ENCODE data around the gene PATL1. TPM values are rescaled to one million over a fixed set of nuclear protein-coding genes. Genes with fewer than 3 reads are reported as not detected.
"Not testable (repeated sequence)": the region's sequence is repeated elsewhere in the genome, so short reads cannot be mapped to it uniquely, and the experiment has no call there.

Gene PATL1
- total and polyA plus RNA-seq, 2 donors (not counting 1 experiment from before 2014, with no cell fraction given), result 40.8 to 45.0 TPM

DNA sequence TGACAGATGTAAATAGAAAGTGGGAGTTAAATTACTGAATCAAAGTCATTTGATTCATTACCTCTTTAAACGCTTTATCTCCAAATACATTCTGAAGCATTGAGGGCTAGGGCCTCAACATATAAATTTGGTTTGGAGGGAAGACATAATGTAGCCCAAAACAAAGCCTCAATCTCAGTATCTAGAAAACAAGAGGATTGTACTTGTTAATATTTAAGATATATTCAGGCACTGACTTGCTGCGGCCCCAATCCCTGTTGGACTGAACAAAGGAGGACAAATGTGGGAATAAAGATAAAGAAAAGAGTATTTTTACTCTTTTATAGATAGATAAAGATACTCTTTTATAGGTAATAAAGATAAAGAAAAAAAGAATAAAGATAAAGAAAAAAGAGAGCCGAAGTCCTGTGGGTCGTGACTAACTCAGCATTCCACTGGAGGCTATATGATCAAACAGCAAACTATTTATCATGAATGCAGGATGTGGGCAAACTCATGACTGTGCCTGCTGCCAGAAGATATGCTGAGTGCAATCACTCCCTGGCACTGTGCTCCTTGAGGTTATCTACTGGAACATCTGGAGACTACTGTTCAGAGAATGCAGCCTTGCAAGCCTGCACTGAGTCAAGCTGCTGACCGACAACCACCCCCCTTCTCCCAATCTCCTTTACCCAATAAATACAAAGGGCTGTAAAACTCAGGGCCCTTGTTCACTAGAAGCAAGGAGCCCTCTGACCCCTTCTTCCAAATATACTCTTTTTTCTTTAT is 37.9 kb upstream of the PATL1 start:
- H3K36me3 ChIP-seq (replicated peaks in 1 of 2; ENCODE audit: control extremely low read depth in 1 of 2, control insufficient read depth in 1 of 2, extremely low read depth in 1 of 2, insufficient read depth in 2 of 2, low read length in 1 of 2), result no peaks in the 10 kb centered on the region
- no peaks in the 10 kb centered on the region for H3K9me3 Mint-ChIP-seq (ENCODE audit: insufficient read depth)
- no peaks in the 10 kb centered on the region for H3K79me2 ChIP-seq (ENCODE audit: control insufficient read depth, insufficient read depth, low read length)
- H3K4me3 ChIP-seq (ENCODE audit: control extremely low read depth in 1 of 5, extremely low read depth in 1 of 5, insufficient read depth in 1 of 5, low read depth in 2 of 5, low read length in 4 of 5), result no peak overlapping the region
- POLR2A ChIA-PET, result no interaction called here
- H3K4me1 Mint-ChIP-seq, result no peaks in the 10 kb centered on the region
- TF ChIP-seq, protein P1, sequence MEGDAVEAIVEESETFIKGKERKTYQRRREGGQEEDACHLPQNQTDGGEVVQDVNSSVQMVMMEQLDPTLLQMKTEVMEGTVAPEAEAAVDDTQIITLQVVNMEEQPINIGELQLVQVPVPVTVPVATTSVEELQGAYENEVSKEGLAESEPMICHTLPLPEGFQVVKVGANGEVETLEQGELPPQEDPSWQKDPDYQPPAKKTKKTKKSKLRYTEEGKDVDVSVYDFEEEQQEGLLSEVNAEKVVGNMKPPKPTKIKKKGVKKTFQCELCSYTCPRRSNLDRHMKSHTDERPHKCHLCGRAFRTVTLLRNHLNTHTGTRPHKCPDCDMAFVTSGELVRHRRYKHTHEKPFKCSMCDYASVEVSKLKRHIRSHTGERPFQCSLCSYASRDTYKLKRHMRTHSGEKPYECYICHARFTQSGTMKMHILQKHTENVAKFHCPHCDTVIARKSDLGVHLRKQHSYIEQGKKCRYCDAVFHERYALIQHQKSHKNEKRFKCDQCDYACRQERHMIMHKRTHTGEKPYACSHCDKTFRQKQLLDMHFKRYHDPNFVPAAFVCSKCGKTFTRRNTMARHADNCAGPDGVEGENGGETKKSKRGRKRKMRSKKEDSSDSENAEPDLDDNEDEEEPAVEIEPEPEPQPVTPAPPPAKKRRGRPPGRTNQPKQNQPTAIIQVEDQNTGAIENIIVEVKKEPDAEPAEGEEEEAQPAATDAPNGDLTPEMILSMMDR (IDR thresholded peaks at IDR 0.05), result no peak
- no peak for TF ChIP-seq EZH2 (IDR thresholded peaks at IDR 0.05; ENCODE audit: borderline replicate concordance, insufficient read depth, low read depth, low read length, poor library complexity, severe bottlenecking)
- intact Hi-C loops (cut with micrococcal nuclease), result no loop called here
- no peaks in the 10 kb centered on the region for H4K20me1 ChIP-seq (ENCODE audit: control insufficient read depth, insufficient read depth, low read length, poor library complexity, severe bottlenecking)
- peaks cover 33% of the 10 kb centered on the region for H3K27me3 Mint-ChIP-seq
- no peaks in the 10 kb centered on the region for H3K9me3 ChIP-seq (ENCODE audit: control extremely low read depth in 1 of 3, control insufficient read depth in 2 of 3, insufficient read depth in 1 of 3, low read length in 2 of 3)
- H2AFZ ChIP-seq (ENCODE audit: insufficient read depth, low read depth, low read length, poor library complexity, severe bottlenecking), result no peak overlapping the region
- H3K9ac ChIP-seq (ENCODE audit: low read length), result no peak overlapping the region
- H3K4me2 ChIP-seq (replicated peaks; ENCODE audit: low read depth, low read length, poor library complexity, severe bottlenecking), result no peak overlapping the region
- DNase-seq (no peak), ATAC-seq (ENCODE audit: low read depth) (no peak)
- H3K27ac ChIP-seq (ENCODE audit: low read length in 2 of 2), result no peak overlapping the region
- no peaks in the 10 kb centered on the region for H3K4me1 ChIP-seq (ENCODE audit: control insufficient read depth in 2 of 2, insufficient read depth in 2 of 2, low read length in 2 of 2)
- H3K27ac Mint-ChIP-seq, result no peak overlapping the region
- peaks cover 0 to 8% (median 2%) of the 10 kb centered on the region in 4 experiments for H3K27me3 ChIP-seq (replicated peaks in 1 of 4; ENCODE audit: control extremely low read depth in 1 of 4, control insufficient read depth in 3 of 4, insufficient read depth in 4 of 4, low read length in 3 of 4)
- WGBS (ENCODE audit: insufficient coverage), result 73% methylated on average over 2 of the region's 5 CpGs
- CTCF ChIA-PET, result no interaction called here
- H3K4me3 Mint-ChIP-seq, result no peak overlapping the region

DNA sequence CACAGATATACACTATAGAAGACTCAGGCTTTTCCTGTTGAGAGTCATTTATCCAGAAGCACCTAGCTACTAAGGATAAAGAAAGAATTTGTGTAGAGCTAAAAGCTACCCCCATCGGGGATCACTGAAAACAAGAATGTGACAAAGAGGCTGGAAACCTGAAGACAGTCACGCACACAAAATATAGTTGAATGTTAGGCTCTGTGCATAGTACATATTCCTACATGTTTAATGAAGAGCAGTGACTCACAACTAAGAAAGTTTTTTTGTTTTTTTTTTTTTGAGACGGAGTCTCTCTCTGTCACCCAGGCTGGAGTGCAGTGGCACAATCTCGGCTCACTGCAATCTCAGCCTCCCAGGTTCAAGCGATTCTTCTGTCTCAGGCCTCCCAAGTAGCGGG is 36.5 kb upstream of the PATL1 start:
- H3K4me3 Mint-ChIP-seq, result no peak overlapping the region

DNA sequence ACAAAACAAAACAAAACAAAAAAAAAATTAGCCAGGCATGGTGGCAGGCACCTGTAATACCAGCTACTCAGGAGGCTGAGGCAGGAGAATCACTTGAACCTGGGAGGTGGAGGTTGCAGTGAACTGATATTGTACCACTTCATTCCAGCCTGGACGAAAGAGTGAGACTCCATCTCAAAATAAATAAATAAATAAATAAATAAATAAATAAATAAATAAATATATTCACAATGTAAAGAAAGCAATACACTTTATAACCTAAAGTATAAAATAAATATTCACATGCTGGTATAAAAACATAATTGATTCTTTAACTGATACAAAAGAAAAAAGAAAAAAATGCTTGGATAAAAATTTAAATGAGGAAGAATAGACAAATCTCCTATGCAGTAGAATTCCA is 34.7 kb upstream of the PATL1 start:
- ATAC-seq (ENCODE audit: low read depth); H3K36me3 ChIP-seq (replicated peaks in 1 of 2; ENCODE audit: control extremely low read depth in 1 of 2, control insufficient read depth in 1 of 2, extremely low read depth in 1 of 2, insufficient read depth in 2 of 2, low read length in 1 of 2); H3K27ac ChIP-seq (ENCODE audit: low read length in 2 of 2); H3K4me3 Mint-ChIP-seq; H3K9me3 ChIP-seq (ENCODE audit: control extremely low read depth in 1 of 3, control insufficient read depth in 2 of 3, insufficient read depth in 1 of 3, low read length in 2 of 3); H2AFZ ChIP-seq (ENCODE audit: insufficient read depth, low read depth, low read length, poor library complexity, severe bottlenecking); H3K4me2 ChIP-seq (replicated peaks; ENCODE audit: low read depth, low read length, poor library complexity, severe bottlenecking); H3K4me1 ChIP-seq (ENCODE audit: control insufficient read depth in 2 of 2, insufficient read depth in 2 of 2, low read length in 2 of 2); H3K79me2 ChIP-seq (ENCODE audit: control insufficient read depth, insufficient read depth, low read length); POLR2A ChIA-PET; H3K4me1 Mint-ChIP-seq; CTCF ChIA-PET; intact Hi-C loops (cut with micrococcal nuclease); H3K27me3 ChIP-seq (replicated peaks in 1 of 4; ENCODE audit: control extremely low read depth in 1 of 4, control insufficient read depth in 3 of 4, insufficient read depth in 4 of 4, low read length in 3 of 4); H3K9ac ChIP-seq (ENCODE audit: low read length); H3K27ac Mint-ChIP-seq; H3K4me3 ChIP-seq (ENCODE audit: control extremely low read depth in 1 of 5, extremely low read depth in 1 of 5, insufficient read depth in 1 of 5, low read depth in 2 of 5, low read length in 4 of 5); DNase-seq; H3K9me3 Mint-ChIP-seq (ENCODE audit: insufficient read depth); H4K20me1 ChIP-seq (ENCODE audit: control insufficient read depth, insufficient read depth, low read length, poor library complexity, severe bottlenecking): not testable (repeated sequence)
- peaks cover 31% of the 10 kb centered on the region for H3K27me3 Mint-ChIP-seq
- no CpG with 5 or more reads among the region's 1 CpG for WGBS (ENCODE audit: insufficient coverage)

More for the DNA sequence above, 36.5 kb upstream of the PATL1 start:
- intact Hi-C loops (cut with micrococcal nuclease), result no loop called here
- H3K79me2 ChIP-seq (ENCODE audit: control insufficient read depth, insufficient read depth, low read length), result no peaks in the 10 kb centered on the region
- WGBS (ENCODE audit: insufficient coverage), result 100% methylated on average over 4 of the region's 6 CpGs
- no peak for ATAC-seq (ENCODE audit: low read depth)
- Mint-ChIP-seq H3K27ac (no peak overlapping the region), H3K27me3 (peaks cover 33% of the 10 kb centered on the region), H3K9me3 (ENCODE audit: insufficient read depth) (no peaks in the 10 kb centered on the region), H3K4me1 (no peaks in the 10 kb centered on the region)
- ChIA-PET CTCF (no interaction called here), POLR2A (no interaction called here)
- H3K4me1 ChIP-seq (ENCODE audit: control insufficient read depth in 2 of 2, insufficient read depth in 2 of 2, low read length in 2 of 2), result no peaks in the 10 kb centered on the region
- DNase-seq, result no peak
- no peaks in the 10 kb centered on the region for H3K36me3 ChIP-seq (replicated peaks in 1 of 2; ENCODE audit: control extremely low read depth in 1 of 2, control insufficient read depth in 1 of 2, extremely low read depth in 1 of 2, insufficient read depth in 2 of 2, low read length in 1 of 2)
- H4K20me1 ChIP-seq (ENCODE audit: control insufficient read depth, insufficient read depth, low read length, poor library complexity, severe bottlenecking), result no peaks in the 10 kb centered on the region
- H3K27me3 ChIP-seq (replicated peaks in 1 of 4; ENCODE audit: control extremely low read depth in 1 of 4, control insufficient read depth in 3 of 4, insufficient read depth in 4 of 4, low read length in 3 of 4), result peaks cover 0 to 8% (median 2%) of the 10 kb centered on the region in 4 experiments
- H2AFZ ChIP-seq (ENCODE audit: insufficient read depth, low read depth, low read length, poor library complexity, severe bottlenecking), result no peak overlapping the region
- TF ChIP-seq, protein P1 (IDR thresholded peaks at IDR 0.05), result no peak
- no peak for TF ChIP-seq EZH2 (IDR thresholded peaks at IDR 0.05; ENCODE audit: borderline replicate concordance, insufficient read depth, low read depth, low read length, poor library complexity, severe bottlenecking)
- H3K4me2 ChIP-seq (replicated peaks; ENCODE audit: low read depth, low read length, poor library complexity, severe bottlenecking), result no peak overlapping the region
- H3K9me3 ChIP-seq (ENCODE audit: control extremely low read depth in 1 of 3, control insufficient read depth in 2 of 3, insufficient read depth in 1 of 3, low read length in 2 of 3), result no peaks in the 10 kb centered on the region
- no peak overlapping the region for H3K27ac ChIP-seq (ENCODE audit: low read length in 2 of 2)
- no peak overlapping the region for H3K4me3 ChIP-seq (ENCODE audit: control extremely low read depth in 1 of 5, extremely low read depth in 1 of 5, insufficient read depth in 1 of 5, low read depth in 2 of 5, low read length in 4 of 5)
- H3K9ac ChIP-seq (ENCODE audit: low read length), result no peak overlapping the region
